NCI-H446 (cell line): Measurements from ENCODE around the gene DOCK3.
"Not testable (repeated sequence)": the region's sequence is repeated elsewhere in the genome, so short reads cannot be mapped to it uniquely, and the experiment has no call there.

Experiments used
- DNase-seq, 2 experiments: peaks; one replicate each; lab custom pipeline; 2025; lab: John Stamatoyannopoulos, UW

The DOCK3 gene

GRCh38 chr3:51106242-51106876 is 431.6 kb downstream of the DOCK3 start:
- no peak for DNase-seq

GRCh38 chr3:51110586-51110985 is 435.9 kb downstream of the DOCK3 start:
- DNase-seq, result no peak

- no peak for DNase-seq
Observed at GRCh38 chr3:51122944-51123343, 448.2 kb downstream of the DOCK3 start.

GRCh38 chr3:51123531-51123930 is 448.8 kb downstream of the DOCK3 start:
- no peak for DNase-seq

- DNase-seq, result not testable (repeated sequence)
Observed at GRCh38 chr3:51131607-51132006, 456.9 kb downstream of the DOCK3 start.

- DNase-seq, result no peak
Observed at GRCh38 chr3:51137715-51138114, 463.0 kb downstream of the DOCK3 start.

- no peak for DNase-seq
Observed at GRCh38 chr3:51139616-51140015, 464.9 kb downstream of the DOCK3 start.

GRCh38 chr3:51141573-51141972 is 466.8 kb downstream of the DOCK3 start:
- DNase-seq, result no peak

- no peak for DNase-seq
Observed at GRCh38 chr3:51145811-51146585, 471.3 kb downstream of the DOCK3 start.

- no peak for DNase-seq
Observed at GRCh38 chr3:51146781-51147180, 472.1 kb downstream of the DOCK3 start.

GRCh38 chr3:51156147-51156546 is 481.4 kb downstream of the DOCK3 start:
- DNase-seq, result no peak

GRCh38 chr3:51163051-51163450 is 488.3 kb downstream of the DOCK3 start:
- DNase-seq, result no peak

- DNase-seq, result no peak
Observed at GRCh38 chr3:51173518-51174271, 499.0 kb downstream of the DOCK3 start.

GRCh38 chr3:51176923-51177322 is 502.2 kb downstream of the DOCK3 start:
- no peak for DNase-seq

- not testable (repeated sequence) for DNase-seq
Observed at GRCh38 chr3:51186446-51186845, 511.7 kb downstream of the DOCK3 start.

GRCh38 chr3:51190199-51190598 is 515.5 kb downstream of the DOCK3 start:
- DNase-seq, result no peak

GRCh38 chr3:51190827-51191226 is 516.1 kb downstream of the DOCK3 start:
- DNase-seq, result no peak

- no peak for DNase-seq
Observed at GRCh38 chr3:51191768-51192167, 517.0 kb downstream of the DOCK3 start.

GRCh38 chr3:51198477-51198876 is 523.8 kb downstream of the DOCK3 start:
- no peak for DNase-seq

GRCh38 chr3:51199296-51199695 is 524.6 kb downstream of the DOCK3 start:
- not testable (repeated sequence) for DNase-seq

- no peak for DNase-seq
Observed at GRCh38 chr3:51216291-51216690, 541.6 kb downstream of the DOCK3 start.

- no peak for DNase-seq
Observed at GRCh38 chr3:51221959-51222358, 547.2 kb downstream of the DOCK3 start.

GRCh38 chr3:51224283-51224682 is 549.6 kb downstream of the DOCK3 start:
- DNase-seq, result no peak
